Measurements from ENCODE around the gene DCAF17.
"Not testable (repeated sequence)": the region's sequence is repeated elsewhere in the genome, so short reads cannot be mapped to it uniquely, and the experiment has no call there.

The DCAF17 gene

DNA sequence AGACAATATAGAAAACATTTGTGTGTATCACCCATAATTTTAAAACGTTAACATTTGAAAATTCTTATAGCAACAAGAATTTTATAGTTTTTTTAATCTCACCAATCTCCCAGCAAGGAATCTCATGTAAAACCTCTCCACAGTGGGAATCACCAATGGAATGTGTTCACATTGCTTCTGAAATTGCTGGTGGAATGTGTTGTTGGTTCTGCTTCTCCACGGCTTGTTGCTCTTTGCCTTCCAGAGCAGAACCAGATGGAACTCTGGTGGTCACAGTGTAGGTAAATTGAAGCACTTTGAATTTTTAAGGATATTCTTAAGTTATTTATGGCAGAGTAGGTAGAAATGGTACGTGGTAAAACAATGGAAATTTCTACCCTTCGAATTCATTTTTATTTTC is 35.1 kb downstream of the DCAF17 start:
- no peak for DNase-seq

DNA sequence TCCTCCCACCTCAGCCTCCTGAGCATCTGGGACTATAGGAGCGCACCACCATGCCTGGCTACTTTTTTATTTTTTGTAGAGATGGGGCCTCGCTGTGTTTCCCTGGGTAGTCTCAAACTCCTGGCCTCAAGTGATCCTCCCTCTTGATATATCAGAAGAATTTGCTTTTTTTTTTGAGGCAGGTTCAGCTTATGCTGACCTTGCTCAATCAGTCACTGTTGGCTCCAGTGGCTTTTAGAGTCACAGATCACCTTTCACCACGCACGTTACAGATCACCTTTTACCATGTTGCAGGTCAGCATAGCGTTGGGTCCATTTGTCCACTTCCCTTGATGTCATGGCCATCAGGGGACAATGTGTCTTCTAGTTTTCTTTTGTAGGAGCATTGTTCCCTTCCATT is 36.1 kb downstream of the DCAF17 start:
- DNase-seq, result no peak

DNA sequence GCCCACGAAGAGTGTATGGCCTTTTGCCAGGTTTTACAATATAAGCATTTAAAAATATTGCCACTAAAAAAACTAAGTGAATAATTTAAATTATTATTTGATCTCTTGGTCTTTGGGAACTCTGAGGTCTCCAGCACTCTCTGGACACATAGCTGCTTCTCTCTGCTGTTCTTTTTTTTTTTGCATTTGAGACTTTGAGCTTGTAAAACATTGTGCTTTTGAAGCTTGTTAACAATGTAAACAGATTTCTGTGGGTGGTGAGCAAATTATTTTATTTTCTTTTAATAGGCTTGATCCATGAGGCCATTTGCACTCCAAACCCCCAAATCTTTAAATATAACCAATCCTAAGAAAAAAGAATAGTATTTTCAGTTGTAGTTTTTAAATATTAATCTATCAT is 42.0 kb downstream of the DCAF17 start:
- no peak for DNase-seq

DNA sequence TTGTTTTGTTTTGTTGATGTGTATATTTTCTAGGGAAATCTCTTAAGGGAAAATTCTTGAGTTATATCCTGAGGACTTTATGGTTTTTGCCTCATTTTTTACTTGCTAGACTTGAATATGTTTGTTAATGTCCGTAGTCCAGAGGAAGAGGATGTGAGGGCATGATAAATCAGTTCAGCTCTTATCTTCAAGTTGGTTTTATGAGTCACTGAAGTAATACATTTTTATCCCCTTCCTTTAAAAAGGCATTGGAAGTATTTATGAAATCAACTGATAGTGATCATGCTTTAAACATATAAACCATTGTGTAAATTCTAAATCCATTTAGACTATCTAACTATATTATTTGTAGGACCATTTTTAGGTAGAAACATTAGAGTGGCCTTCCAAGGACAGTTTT is 44.3 kb downstream of the DCAF17 start:
- no peak for DNase-seq

GRCh38 chr2:171479154-171479814 is 45.3 kb downstream of the DCAF17 start:
- DNase-seq, result no peak

DNA sequence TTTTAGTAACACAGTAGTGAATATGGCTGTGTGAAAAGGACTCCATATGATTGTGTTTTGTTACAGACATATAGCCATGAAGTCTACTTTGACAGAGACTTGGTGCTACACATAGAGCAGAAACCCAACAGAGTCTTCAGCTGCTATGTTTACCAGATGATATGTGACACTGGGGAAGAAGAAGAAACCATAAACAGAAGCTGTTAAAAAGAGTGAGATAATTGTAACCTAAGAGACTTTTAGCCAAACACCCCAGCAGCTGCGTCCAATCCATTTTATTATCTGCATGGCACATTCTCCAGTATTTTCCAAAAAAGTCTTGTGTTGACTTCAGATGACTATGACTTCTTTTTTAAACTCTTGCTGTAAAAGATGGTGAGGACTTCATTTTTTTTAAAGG is 46.9 kb downstream of the DCAF17 start:
- DNase-seq, result no peak

DNA sequence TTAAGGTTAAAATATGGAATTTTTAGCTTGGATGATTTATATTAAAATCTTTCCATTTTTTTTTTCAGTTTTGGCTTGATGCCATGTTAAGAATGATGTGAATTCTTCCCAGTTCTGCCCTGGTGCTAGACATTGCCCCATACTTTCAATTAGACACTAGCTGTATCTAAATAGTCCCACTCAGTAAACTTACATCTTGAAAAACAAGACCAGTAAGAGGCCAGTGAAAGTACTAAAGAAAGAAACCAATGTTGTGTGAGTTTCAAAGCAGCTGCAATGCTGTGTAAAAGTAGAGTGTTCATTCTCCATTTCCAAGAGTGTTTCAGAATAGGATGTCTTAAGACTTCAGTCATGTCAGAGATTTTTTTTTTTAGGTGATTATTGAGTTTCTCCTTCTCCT is 48.3 kb downstream of the DCAF17 start:
- DNase-seq, result no peak

- DNase-seq, result no peak
Measured at GRCh38 chr2:171482877-171483276, 48.9 kb downstream of the DCAF17 start.

DNA sequence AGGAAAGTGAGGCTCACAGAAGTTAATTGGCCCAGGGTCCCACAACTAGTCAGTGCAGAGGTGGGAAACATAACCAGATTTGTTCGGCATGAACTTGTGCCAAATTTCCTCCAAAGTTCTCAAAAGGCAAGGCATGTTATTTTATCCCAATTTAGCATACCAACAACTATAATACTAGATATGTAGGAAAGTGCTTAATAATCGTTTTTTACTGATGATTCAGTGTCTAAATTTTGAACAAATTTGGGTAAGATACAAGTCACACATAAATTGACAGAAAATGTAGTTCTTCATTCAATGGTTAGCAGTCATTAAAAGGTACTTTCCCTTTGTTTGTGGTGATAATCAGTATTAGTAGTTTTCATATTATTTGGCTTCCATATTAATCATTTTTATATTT is 49.8 kb downstream of the DCAF17 start:
- no peak for DNase-seq

DNA sequence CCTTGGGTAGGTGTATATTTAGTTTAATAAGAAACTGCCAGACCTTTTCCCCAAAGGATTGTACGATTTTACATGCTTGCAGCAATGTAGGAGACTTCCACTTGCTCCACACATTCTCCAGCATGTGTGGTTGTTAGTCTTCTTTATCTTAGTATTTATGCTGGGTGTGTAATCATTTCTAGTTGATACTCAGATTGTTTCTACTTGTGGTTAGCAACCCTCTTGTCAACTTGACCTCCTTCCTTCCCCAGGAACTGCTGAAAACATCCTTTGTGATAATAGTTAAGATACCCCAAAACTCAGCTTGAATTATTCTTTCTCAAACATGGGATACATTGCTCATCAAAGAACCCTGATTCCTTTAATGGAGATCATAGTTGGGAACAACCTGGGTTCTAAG is 51.1 kb downstream of the DCAF17 start:
- no peak for DNase-seq

- no peak for DNase-seq
Measured at GRCh38 chr2:171487201-171487600, 53.2 kb downstream of the DCAF17 start.

GRCh38 chr2:171487803-171488259 is 53.8 kb downstream of the DCAF17 start:
- DNase-seq, result no peak

DNA sequence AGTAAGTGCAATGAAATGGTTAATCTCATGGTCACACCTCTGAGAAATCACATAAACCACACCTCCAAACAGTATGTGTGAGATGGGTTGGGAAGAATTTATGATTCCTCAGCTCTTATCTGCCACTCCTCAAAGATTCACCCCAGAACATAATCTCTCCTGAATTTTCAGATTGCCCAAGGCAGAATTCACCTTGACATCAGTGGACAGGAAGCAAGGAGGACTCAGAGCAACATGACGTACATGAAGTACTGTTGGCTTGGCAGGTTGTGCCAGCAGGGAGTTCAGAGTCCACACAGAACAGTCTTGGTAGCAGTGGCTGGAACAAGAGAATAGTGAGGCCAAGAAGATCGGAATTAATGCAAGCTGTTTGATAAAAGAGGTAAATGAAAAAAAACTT is 56.6 kb downstream of the DCAF17 start:
- no peak for DNase-seq

DNA sequence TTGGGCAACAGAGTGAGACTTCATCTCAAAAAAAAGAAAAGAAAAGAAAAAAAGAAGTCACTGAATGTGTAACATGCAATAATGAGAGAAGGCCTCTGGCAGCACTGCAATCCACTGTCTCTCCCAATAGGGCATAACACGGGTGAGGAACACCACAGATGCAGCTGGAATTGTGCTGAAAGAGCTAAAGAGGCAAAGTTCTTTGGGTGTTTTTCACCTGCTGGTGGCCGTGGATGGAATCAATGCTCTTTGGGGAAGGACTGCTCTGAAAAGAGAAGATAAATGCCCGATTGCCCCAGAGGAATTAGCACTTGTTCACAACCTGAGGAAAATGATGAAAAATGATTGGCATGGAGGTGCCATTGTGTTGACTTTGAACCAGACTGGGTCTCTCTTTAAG is 57.3 kb downstream of the DCAF17 start:
- no peak for DNase-seq

DNA sequence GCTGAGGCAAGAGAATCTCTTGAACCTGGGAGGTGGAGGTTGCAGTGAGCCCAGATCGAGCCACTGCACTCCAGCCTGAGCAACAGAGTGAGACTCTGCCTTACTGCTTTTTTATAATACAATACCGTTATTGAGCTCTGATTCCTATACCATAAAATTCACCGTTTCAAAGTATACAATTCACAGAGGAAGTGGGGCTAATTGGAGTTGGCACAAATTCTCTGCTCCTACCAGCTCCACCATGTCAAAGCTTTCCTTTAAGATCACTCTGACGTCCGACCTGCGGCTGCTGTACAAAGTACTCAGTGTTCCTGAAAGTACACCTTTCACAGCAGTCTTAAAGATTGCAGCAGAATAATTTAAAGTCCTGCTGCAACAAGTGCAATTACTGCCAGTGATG is 58.6 kb downstream of the DCAF17 start:
- DNase-seq, result no peak

GRCh38 chr2:171497664-171498063 is 63.6 kb downstream of the DCAF17 start:
- not testable (repeated sequence) for DNase-seq

DNA sequence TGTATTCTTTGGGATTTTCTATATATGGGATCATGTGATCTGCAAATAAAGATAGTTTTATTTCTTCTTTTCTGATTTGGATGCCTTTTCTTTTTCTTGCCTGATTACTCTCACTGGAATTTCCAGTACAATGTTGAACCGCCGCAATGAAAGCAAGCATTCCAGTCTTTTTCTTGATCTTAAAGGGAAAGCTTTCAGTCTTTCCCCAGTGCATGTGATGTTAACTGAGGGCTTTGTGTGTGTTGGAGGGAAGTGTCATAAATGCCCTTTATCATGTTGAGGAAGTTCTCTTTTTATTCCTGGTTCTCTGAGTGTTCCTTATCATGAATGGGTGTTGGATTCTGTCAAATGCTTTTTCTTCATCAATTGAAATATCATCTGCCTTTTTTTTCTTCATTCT is 71.3 kb downstream of the DCAF17 start:
- DNase-seq, result no peak

DNA sequence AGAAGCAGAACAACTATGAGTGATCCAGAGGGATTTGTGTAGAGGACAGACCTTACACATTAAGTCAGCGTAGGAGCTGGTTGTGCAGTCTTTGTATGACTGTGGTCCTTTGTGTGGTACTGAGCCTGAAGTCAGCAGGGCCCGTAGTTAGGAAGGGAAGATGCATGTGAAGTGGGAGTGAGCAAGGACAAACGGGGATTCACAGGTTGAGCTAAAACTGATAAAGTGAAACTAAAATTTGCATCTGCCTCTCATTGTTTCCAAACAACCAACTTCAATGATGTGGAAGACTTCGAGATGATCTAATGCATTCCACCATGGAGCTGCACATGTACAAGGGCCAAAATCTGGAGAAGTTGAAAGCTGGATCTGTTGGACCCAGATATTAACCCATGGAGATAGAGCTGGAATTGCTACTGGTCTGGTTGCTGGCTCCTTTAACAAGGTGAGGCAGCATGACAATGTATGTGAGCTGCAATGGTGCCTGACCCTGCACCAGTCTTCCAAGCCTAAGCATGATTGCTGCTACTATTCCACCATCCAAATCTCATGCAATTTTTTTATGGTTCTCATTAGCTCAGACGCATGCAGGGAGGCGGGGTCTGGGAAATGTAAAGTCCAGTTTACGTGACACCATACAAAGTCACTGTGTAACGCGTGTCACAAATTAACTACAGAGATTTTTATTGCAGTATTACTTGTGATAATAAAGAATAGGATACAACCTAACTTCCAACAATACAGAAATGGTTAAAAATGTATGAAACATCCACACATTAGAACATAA is 76.1 kb downstream of the DCAF17 start:
- DNase-seq, result peak; percentile 10

- no peak for DNase-seq
Measured at GRCh38 chr2:171512014-171512413, 78.0 kb downstream of the DCAF17 start.

GRCh38 chr2:171512683-171513195 is 78.7 kb downstream of the DCAF17 start:
- no peak for DNase-seq

GRCh38 chr2:171513719-171514160 is 79.7 kb downstream of the DCAF17 start:
- no peak for DNase-seq

DNA sequence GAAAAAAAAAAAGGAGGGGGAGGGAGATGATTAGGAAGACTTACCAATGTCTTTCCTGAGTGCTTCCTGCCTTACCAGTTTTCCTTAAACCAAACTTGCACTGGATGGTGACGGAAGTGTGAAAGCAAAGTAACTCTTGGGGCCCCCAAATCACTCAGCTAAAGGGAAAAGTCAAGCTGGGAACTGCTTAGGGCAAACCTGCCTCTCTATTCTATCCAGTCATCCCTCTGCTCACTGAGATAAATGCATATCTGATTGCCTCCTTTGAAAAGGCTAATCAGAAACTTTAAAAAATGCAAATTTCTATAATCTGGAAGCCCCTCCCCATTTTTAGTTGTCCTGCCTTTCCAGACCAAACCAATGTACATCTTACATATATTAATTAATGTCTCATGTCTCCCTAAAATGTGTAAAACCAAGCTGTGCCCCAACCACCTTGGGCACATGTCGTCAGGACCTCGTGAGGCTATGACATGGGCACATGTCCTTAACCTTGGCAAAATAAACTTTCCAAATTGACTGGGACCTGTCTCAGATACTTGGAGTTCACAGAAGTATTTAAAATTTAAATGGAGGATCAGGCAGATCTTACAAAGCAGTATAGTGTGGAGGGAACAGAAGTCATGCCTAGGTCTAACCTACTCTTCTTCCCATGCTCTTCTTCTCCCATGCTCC is 81.0 kb downstream of the DCAF17 start:
- DNase-seq, result no peak

DNA sequence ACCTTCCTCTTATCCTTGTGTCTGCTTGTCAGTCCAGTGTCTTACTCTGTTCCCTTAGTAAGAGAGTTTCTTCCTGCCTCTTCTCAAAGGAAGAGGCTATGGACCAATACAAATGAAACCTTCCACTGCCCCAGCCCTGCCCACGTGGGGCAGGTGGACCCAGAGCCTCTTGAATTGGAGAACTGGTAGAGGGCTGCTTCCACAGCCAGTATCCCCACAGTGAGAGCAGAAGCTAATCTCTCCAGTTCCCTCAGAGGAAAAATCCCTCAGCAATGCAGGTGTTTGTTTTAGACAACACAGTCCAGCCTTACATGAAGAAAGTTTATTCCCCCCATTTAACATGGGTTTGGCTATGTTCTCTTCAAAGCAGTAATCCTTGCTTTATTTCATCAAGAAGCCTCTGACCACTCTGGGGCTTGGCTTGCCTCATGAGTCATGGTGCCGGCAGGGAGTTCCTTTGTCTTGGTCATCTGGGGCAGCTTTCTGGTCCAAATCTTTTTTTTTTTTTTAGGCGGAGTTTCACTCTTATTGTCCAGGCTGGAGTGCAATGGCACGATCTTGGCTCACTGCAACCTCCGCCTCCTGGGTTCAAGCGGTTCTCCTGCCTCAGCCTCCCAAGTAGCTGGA is 81.8 kb downstream of the DCAF17 start:
- no peak for DNase-seq

Measured in stimulated activated CD4-positive, alpha-beta T cell treated with anti-CD3 and anti-CD28 coated beads, Interleukin-15, amount 100 ng/mL, for 24 hours (primary cell).